ENCODE measurements around the gene KIF3A. TPM values are rescaled to one million over a fixed set of nuclear protein-coding genes. Genes with fewer than 3 reads are reported as not detected.
A peak's percentile ranks its signal among the peaks of the same experiment; 100 is the strongest.

The KIF3A gene
- total RNA-seq, 1 donor from 2014 or later = 20.0 TPM

DNA sequence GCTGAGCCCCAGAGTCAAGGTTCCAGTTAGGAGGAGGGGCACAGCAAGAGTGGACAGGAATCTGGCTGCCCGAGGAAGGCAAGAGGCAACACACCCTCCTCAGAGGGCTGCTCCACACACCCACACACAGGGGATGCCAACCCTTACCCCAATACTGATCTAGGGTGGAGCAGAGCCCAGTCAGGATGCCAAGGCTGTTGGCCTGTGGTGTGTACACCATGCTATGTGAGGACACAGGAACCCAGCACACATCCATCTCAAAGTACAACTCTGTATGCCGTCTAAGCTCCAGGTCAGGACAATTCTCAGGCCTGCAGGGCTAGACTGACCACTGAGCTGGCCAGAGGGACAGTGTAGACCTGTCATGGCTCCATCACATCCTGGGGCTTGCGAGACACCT, 37.1 kb upstream of the KIF3A start:
- H3K4me3 Mint-ChIP-seq = peak overlapping the region; percentile 80
- H3K36me3 Mint-ChIP-seq = no peaks in the 10 kb centered on the region
- TF ChIP-seq, protein P1, sequence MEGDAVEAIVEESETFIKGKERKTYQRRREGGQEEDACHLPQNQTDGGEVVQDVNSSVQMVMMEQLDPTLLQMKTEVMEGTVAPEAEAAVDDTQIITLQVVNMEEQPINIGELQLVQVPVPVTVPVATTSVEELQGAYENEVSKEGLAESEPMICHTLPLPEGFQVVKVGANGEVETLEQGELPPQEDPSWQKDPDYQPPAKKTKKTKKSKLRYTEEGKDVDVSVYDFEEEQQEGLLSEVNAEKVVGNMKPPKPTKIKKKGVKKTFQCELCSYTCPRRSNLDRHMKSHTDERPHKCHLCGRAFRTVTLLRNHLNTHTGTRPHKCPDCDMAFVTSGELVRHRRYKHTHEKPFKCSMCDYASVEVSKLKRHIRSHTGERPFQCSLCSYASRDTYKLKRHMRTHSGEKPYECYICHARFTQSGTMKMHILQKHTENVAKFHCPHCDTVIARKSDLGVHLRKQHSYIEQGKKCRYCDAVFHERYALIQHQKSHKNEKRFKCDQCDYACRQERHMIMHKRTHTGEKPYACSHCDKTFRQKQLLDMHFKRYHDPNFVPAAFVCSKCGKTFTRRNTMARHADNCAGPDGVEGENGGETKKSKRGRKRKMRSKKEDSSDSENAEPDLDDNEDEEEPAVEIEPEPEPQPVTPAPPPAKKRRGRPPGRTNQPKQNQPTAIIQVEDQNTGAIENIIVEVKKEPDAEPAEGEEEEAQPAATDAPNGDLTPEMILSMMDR (conservative IDR thresholded peaks at IDR 0.05) = no peak
- peaks cover 15% of the 10 kb centered on the region for H3K27me3 Mint-ChIP-seq
- no peak overlapping the region for H3K27ac Mint-ChIP-seq
- no peak for DNase-seq (ENCODE audit: extremely low spot score, unreplicated experiment)
- H3K9me3 Mint-ChIP-seq = no peaks in the 10 kb centered on the region
- peaks cover 29% of the 10 kb centered on the region for H3K4me1 Mint-ChIP-seq (ENCODE audit: unreplicated experiment)

DNA sequence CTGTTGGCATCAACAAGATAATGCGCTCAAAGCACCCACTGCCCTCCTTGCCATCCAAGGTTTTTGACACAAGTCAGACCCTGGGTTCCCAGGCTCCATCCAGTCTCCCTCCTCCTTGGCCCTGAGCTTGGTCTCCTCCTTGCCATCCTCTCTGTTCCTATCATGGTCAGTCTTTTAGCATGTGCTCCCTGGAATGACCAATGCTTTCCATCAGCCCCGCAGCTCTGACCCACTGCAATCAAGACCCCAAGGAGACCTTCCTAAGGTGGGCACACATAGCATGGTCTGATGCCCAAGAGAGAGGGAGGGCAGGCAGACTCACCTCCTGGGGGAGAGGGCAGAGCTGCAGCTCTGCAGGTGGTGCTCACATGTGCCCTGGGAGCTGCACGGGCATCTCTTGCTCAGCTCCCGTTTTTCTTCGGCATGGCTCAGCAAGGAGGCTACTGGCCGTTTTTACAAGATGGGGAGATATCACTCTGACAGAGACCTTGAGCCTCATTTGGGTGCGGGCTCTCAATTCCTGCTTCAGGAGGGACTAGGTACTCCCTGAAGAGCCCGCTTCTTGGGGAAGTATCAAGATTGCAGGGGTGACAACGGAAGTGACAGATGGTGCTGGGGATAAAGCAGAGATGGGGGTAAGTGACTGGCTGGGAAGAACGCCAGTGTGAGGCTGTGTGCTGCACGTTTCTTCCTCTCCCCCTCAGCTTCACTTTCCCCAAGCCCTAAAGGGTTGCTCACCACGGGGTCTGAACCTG, 36.4 kb upstream of the KIF3A start:
- Mint-ChIP-seq H3K4me3 (peak overlapping the region; percentile 59), H3K4me1 (ENCODE audit: unreplicated experiment) (peaks cover 29% of the 10 kb centered on the region), H3K27me3 (peaks cover 10% of the 10 kb centered on the region), H3K36me3 (no peaks in the 10 kb centered on the region), H3K27ac (no peak overlapping the region), H3K9me3 (no peaks in the 10 kb centered on the region)
- DNase-seq (ENCODE audit: extremely low spot score, unreplicated experiment) = no peak
- TF ChIP-seq, protein P1 (conservative IDR thresholded peaks at IDR 0.05) = no peak

- no peaks in the 10 kb centered on the region for H3K9me3 Mint-ChIP-seq
- no peaks in the 10 kb centered on the region for H3K36me3 Mint-ChIP-seq
- H3K4me1 Mint-ChIP-seq (ENCODE audit: unreplicated experiment) = peaks cover 29% of the 10 kb centered on the region
Measured at GRCh38 chr5:132773114-132773513, 35.8 kb upstream of the KIF3A start.

GRCh38 chr5:132772291-132773070, 35.1 kb upstream of the KIF3A start:
- H3K27ac Mint-ChIP-seq = no peak overlapping the region
- TF ChIP-seq, protein P1 (conservative IDR thresholded peaks at IDR 0.05) = no peak
- H3K36me3 Mint-ChIP-seq = no peaks in the 10 kb centered on the region
- no peaks in the 10 kb centered on the region for H3K27me3 Mint-ChIP-seq
- no peaks in the 10 kb centered on the region for H3K9me3 Mint-ChIP-seq
- no peak for DNase-seq (ENCODE audit: extremely low spot score, unreplicated experiment)
- H3K4me1 Mint-ChIP-seq (ENCODE audit: unreplicated experiment) = peaks cover 29% of the 10 kb centered on the region
- no peak overlapping the region for H3K4me3 Mint-ChIP-seq

More at GRCh38 chr5:132773114-132773513, 35.8 kb upstream of the KIF3A start:
- Mint-ChIP-seq H3K27me3 (peaks cover 5% of the 10 kb centered on the region), H3K4me3 (no peak overlapping the region), H3K27ac (no peak overlapping the region)
- DNase-seq (ENCODE audit: extremely low spot score, unreplicated experiment) = no peak
- TF ChIP-seq, protein P1 (conservative IDR thresholded peaks at IDR 0.05) = no peak

DNA sequence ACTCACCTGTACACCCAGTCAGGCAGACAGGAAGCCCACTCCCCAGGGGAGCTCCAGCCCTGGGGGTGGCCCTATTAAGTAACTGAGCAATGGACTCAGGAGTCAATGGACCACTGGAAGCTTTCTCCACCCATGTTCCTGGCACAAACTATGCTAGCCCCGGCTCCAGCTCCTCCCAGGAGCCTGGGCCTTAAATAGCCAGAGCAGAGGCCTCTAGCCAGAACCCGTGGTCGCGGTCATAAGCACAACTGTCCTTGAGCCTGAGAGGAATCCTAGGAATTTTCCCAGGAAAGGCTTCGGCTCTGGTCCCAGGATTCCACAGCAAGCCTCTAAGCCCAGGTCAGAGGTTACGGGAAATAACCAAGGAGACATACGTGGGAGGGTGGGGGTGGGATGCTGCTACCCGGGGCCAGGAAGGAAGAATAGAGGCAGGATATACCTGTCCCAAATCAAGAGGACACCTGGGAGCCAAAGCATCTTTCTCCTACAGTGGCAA, 34.2 kb upstream of the KIF3A start:
- Mint-ChIP-seq H3K4me1 (ENCODE audit: unreplicated experiment) (peaks cover 29% of the 10 kb centered on the region), H3K4me3 (no peak overlapping the region), H3K36me3 (peaks cover 5% of the 10 kb centered on the region), H3K9me3 (no peaks in the 10 kb centered on the region), H3K27ac (no peak overlapping the region), H3K27me3 (no peaks in the 10 kb centered on the region)
- TF ChIP-seq, protein P1 (conservative IDR thresholded peaks at IDR 0.05) = no peak
- no peak for DNase-seq (ENCODE audit: extremely low spot score, unreplicated experiment)

Data from type B pancreatic cell (in vitro differentiated cells).